Type B pancreatic cell (in vitro differentiated cells): ENCODE measurements around the gene RBMS2. TPM values are rescaled to one million over a fixed set of nuclear protein-coding genes. Genes with fewer than 3 reads are reported as not detected.

ENCODE experiments used
- DNase-seq: peaks from one replicate; pipeline ENCODE4 v3.0.0; 2021; ENCODE audit warnings: mixed read lengths; ENCODE audit not compliant: unreplicated experiment; ENCODE audit errors: extremely low spot score
- H3K27ac Mint-ChIP-seq: 2 replicates; pipeline ENCODE4 v1.8.0; 2021; ENCODE audit warnings: mild to moderate bottlenecking, mixed read lengths
- H3K27me3 Mint-ChIP-seq: 2 replicates; pipeline ENCODE4 v1.8.0; 2021; ENCODE audit warnings: mixed read lengths
- H3K36me3 Mint-ChIP-seq: 2 replicates; pipeline ENCODE4 v1.8.0; 2021; ENCODE audit warnings: mixed read lengths
- H3K4me1 Mint-ChIP-seq: one replicate; pipeline ENCODE4 v1.8.0; 2021; ENCODE audit warnings: mixed read lengths; ENCODE audit not compliant: unreplicated experiment
- H3K4me3 Mint-ChIP-seq: 2 replicates; pipeline ENCODE4 v1.8.0; 2021; ENCODE audit warnings: mild to moderate bottlenecking, mixed read lengths
- H3K9me3 Mint-ChIP-seq: 2 replicates; pipeline ENCODE4 v1.8.0; 2021; ENCODE audit warnings: mixed read lengths
- total RNA-seq: library from RNA; stranded (reverse); gene quantifications from 2 replicates; pipeline ENCODE4 v1.2.1, GENCODE V29; 2021; ENCODE audit warnings: low replicate concordance
- TF ChIP-seq, protein P1 (sequence below): fragments of 200-600 bp; sonication (generic); conservative IDR thresholded peaks from 2 replicates; pipeline ENCODE4 v1.5.0; 2021; ENCODE audit warnings: antibody characterized with exemption, mild to moderate bottlenecking

Gene RBMS2
- total RNA-seq, 1 donor from 2014 or later: 42.7 TPM

DNA sequence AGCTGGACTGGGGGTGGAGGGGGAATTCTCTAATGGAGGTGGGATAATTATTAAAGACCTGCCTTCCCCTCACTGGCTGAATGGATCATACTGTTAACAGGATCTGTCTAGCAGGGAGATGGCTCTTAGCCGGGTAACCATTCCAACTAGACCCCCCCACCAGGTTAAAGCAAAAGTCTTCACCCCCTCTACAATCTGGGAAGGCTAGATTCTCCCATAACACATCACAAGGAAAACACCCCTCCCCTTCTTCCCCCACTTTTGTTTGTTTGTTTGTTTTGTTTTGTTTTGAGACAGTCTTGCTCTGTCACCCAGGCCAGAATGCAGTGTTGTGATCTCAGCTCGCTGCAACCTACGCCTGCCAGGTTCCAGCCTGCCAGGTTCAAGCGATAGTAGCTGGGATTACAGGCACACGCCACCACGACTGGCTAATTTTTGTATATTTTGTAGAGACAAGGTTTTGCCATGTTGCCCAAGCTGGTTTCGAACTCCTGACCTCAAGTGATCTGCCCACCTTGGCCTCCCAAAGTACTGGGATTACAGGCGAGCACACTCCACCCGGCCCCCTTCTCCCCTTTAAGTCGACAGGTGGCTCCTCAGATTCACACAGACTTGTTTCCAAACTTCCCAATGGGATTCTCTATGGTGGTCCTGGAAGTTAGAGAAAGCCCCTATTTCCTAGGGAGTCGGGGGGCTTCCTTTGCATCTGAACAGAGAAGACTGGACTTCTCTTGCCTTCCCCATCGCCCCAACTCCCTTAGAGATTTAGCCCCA lies 112.0 kb downstream of the RBMS2 start:
- Mint-ChIP-seq H3K27ac (peak overlapping the region; percentile 100), H3K36me3 (peaks cover 12% of the 10 kb centered on the region), H3K9me3 (no peaks in the 10 kb centered on the region), H3K4me1 (peaks cover 60% of the 10 kb centered on the region), H3K27me3 (no peaks in the 10 kb centered on the region), H3K4me3 (peak overlapping the region; percentile 99)
- no peak for DNase-seq
- TF ChIP-seq, protein P1, sequence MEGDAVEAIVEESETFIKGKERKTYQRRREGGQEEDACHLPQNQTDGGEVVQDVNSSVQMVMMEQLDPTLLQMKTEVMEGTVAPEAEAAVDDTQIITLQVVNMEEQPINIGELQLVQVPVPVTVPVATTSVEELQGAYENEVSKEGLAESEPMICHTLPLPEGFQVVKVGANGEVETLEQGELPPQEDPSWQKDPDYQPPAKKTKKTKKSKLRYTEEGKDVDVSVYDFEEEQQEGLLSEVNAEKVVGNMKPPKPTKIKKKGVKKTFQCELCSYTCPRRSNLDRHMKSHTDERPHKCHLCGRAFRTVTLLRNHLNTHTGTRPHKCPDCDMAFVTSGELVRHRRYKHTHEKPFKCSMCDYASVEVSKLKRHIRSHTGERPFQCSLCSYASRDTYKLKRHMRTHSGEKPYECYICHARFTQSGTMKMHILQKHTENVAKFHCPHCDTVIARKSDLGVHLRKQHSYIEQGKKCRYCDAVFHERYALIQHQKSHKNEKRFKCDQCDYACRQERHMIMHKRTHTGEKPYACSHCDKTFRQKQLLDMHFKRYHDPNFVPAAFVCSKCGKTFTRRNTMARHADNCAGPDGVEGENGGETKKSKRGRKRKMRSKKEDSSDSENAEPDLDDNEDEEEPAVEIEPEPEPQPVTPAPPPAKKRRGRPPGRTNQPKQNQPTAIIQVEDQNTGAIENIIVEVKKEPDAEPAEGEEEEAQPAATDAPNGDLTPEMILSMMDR: no peak

DNA sequence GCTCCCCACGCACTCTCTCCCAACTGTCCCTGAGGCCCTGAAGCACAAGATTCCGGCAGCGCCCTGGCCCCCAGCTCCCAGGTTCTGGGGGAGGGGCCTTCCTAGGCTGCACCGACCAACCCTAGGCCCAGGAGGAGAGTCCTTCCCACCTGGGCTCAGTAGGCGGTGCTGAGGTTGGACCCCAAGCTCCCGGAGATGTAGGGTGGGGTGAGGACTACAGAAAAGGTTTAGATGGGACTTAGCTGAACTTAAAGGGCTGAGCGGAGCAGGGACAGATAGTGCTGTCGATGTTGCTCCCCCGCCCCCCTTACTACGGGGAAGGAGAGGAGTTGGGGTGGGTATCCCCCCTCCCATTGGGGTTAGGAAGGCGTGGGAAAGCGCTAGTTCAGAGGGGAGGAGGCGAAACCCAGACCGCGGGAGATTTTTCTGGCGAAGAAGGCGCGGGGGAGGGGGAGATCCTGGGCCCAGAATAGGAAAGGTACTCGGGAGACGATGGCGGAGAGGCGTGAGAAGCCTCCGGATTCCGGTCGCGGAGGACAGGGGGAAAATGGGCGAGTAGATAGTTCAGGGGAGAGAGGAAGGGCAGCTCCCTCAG lies 112.7 kb downstream of the RBMS2 start:
- H3K27ac Mint-ChIP-seq: peak overlapping the region; percentile 100
- peak overlapping the region; percentile 99 for H3K4me3 Mint-ChIP-seq
- no peak for DNase-seq
- peaks cover 59% of the 10 kb centered on the region for H3K4me1 Mint-ChIP-seq
- H3K27me3 Mint-ChIP-seq: no peaks in the 10 kb centered on the region
- TF ChIP-seq, protein P1: no peak
- H3K36me3 Mint-ChIP-seq: peaks cover 15% of the 10 kb centered on the region
- H3K9me3 Mint-ChIP-seq: no peaks in the 10 kb centered on the region

DNA sequence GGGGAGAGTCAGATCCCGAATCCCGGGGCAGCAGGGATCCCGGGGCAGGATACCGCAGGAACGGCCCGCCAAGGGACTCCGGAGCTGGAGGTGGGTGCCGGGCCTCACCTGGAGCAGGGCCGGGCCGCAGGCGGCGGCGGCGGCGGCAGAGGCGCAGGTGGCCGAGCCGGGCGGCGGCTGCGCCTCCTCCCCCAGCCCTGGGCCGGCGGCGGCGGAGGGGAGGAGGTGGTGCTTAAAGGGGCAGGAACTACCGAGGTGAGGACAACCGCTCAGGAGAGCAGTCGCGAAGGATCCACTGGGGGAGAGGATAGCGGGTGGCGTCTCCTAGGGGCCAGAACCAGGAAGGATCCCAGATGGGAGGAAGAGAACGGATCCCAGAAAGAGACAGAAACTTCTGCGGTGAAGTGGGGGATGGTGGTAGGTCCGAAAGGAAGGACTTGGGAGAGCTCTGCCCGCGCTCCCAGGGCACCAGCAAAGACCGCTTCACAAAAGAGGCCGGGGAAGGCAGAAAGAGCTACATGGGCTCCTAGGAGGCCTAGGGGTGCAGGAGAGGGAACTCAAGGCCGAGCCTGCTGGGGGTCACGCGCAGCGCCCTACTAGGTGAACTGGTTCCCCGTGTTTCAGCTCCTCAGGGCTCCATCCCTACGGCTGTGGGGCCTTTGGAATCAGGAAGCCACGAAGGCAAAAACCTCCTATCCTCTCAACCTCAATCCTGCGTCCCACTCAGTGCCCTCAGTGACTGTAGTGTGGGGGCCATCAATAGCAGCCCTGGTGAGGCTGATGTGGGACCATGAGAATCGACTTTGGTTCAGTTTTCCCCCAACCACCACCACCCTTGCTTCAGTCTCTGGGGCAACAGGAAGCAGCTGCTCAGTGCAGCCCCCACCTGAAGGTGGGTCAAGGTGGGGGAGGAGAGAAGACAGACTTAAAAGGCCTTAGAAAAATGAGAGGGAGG lies 113.5 kb downstream of the RBMS2 start:
- no peaks in the 10 kb centered on the region for H3K27me3 Mint-ChIP-seq
- no peaks in the 10 kb centered on the region for H3K9me3 Mint-ChIP-seq
- DNase-seq: peak; percentile 75
- TF ChIP-seq, protein P1: peak; percentile 55
- H3K4me1 Mint-ChIP-seq: peaks cover 59% of the 10 kb centered on the region
- H3K4me3 Mint-ChIP-seq: peak overlapping the region; percentile 99
- peaks cover 19% of the 10 kb centered on the region for H3K36me3 Mint-ChIP-seq
- H3K27ac Mint-ChIP-seq: peak overlapping the region; percentile 100

DNA sequence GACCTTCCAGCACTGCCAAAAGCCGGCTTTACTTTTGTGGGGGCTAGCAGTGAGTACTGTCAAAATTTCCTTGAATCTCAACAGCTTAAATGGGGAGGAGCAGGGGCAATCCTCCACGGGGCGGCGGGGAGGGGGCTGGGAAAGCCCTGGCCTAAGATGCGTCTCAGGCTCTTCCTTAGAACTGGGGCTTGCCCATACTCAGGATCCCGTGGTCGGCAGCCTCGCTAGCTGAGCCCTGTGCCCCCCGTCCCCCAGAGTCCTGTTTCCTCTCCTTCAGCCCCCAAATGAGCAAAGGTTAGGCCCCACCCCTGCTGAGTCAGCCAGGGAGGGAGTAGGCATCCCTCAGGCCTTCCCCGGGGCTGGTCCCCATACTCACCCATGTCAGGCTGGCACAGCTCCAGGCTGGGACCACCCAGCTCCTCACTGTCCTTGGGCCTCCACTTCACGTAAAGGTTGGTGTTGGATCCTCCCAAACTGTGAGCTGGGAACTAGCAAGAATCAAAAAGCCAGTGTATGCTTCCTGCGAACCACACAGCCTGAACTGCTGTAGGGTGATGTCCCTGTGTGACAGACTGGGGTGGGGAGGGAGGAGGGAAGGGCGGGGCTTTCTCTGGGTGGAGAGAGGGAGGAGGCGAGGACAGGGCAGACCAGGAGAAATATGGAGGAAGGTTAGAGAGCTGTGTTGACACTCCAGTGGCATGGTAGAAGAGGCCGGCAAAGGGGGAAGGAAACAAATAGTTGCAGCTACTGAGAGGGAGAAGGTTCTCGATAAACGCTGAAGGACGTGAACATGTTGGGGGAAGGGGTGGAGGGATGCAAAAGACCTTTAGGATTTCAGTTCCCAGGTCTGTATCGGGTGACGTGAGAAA lies 114.4 kb downstream of the RBMS2 start:
- peaks cover 52% of the 10 kb centered on the region for H3K4me1 Mint-ChIP-seq
- no peaks in the 10 kb centered on the region for H3K27me3 Mint-ChIP-seq
- TF ChIP-seq, protein P1: no peak
- peak overlapping the region; percentile 99 for H3K4me3 Mint-ChIP-seq
- H3K36me3 Mint-ChIP-seq: peaks cover 23% of the 10 kb centered on the region
- H3K9me3 Mint-ChIP-seq: no peaks in the 10 kb centered on the region
- peak overlapping the region; percentile 100 for H3K27ac Mint-ChIP-seq
- DNase-seq: no peak
